Neural progenitor cell (in vitro differentiated cells): ENCODE results near the gene ZNF513. TPM values are rescaled to one million over a fixed set of nuclear protein-coding genes. Genes with fewer than 3 reads are reported as not detected.
A peak's percentile ranks its signal among the peaks of the same experiment; 100 is the strongest.

Source experiments
- DNase-seq: peaks from one replicate; pipeline ENCODE4 v3.0.0-alpha.2; 2016; ENCODE audit warnings: low spot score
- H2AFZ ChIP-seq: fragments of 200-600 bp; sonication (generic); replicated peaks from 2 replicates; pipeline ENCODE4 v1.6.1; 2016; ENCODE audit warnings: antibody characterized with exemption
- H3F3A ChIP-seq: fragments of 200-600 bp; sonication (generic); 2 replicates; pipeline ENCODE4 v1.6.1; 2016; ENCODE audit warnings: antibody characterized with exemption, low read depth
- H3K27ac ChIP-seq: fragments of 200-600 bp; sonication (generic); 2 replicates; pipeline ENCODE4 v1.5.1; 2016; ENCODE audit warnings: mild to moderate bottlenecking
- H3K27me3 ChIP-seq: fragments of 200-600 bp; sonication (generic); 2 replicates; pipeline ENCODE4 v1.6.1; 2016; ENCODE audit warnings: mild to moderate bottlenecking, moderate library complexity
- H3K36me3 ChIP-seq: fragments of 200-600 bp; sonication (generic); 2 replicates; pipeline ENCODE4 v1.5.1; 2016
- H3K4me1 ChIP-seq: fragments of 200-600 bp; sonication (generic); 2 replicates; pipeline ENCODE4 v1.6.1; 2016; ENCODE audit warnings: mixed run types
- H3K4me2 ChIP-seq: fragments of 200-600 bp; sonication (generic); 2 replicates; pipeline ENCODE4 v1.6.1; 2016
- H3K4me3 ChIP-seq: fragments of 200-600 bp; sonication (generic); 2 replicates; pipeline ENCODE4 v1.5.1; 2016
- H3K79me2 ChIP-seq: fragments of 200-600 bp; sonication (generic); 2 replicates; pipeline ENCODE4 v1.6.1; 2016; ENCODE audit warnings: low read depth
- H3K9ac ChIP-seq: fragments of 200-600 bp; sonication (generic); 2 replicates; pipeline ENCODE4 v1.6.1; 2016
- H3K9me3 ChIP-seq: fragments of 200-600 bp; sonication (generic); 2 replicates; pipeline ENCODE4 v1.5.1; 2016; ENCODE audit warnings: low read depth
- H4K20me1 ChIP-seq: fragments of 200-600 bp; sonication (generic); 2 replicates; pipeline ENCODE4 v1.6.1; 2016; ENCODE audit warnings: low read depth
- H3K27ac Mint-ChIP-seq: 3 replicates; pipeline ENCODE4 v1.8.0; 2021; ENCODE audit warnings: mixed read lengths
- H3K27me3 Mint-ChIP-seq: 2 replicates; pipeline ENCODE4 v1.8.0; 2022; ENCODE audit warnings: low read depth, mild to moderate bottlenecking, inconsistent platforms, moderate library complexity, mixed read lengths; ENCODE audit not compliant: insufficient read depth
- H3K36me3 Mint-ChIP-seq: 3 replicates; pipeline ENCODE4 v1.8.0; 2021; ENCODE audit warnings: mixed read lengths
- H3K4me1 Mint-ChIP-seq: 3 replicates; pipeline ENCODE4 v1.8.0; 2021; ENCODE audit warnings: mixed read lengths
- H3K4me3 Mint-ChIP-seq: 3 replicates; pipeline ENCODE4 v1.8.0; 2021; ENCODE audit warnings: mild to moderate bottlenecking, moderate library complexity, mixed read lengths
- H3K9me3 Mint-ChIP-seq: 3 replicates; pipeline ENCODE4 v1.8.0; 2020; ENCODE audit warnings: mixed read lengths
- EZH2 ChIP-seq: fragments of 200-600 bp; sonication (generic); IDR thresholded peaks from 2 replicates; pipeline ENCODE4 v1.6.1; 2017; ENCODE audit warnings: antibody characterized with exemption, mild to moderate bottlenecking, moderate library complexity
- EZH2phosphoT487 ChIP-seq: fragments of 200-600 bp; sonication (generic); IDR thresholded peaks from 2 replicates; pipeline ENCODE4 v1.6.1; 2017; ENCODE audit warnings: antibody characterized with exemption
- total RNA-seq: library from RNA; depleted of rRNA; stranded (reverse); fragments of >200 nt; gene quantifications from 2 replicates; pipeline ENCODE4 v1.2.3, GENCODE V29; 2015; ENCODE audit warnings: low replicate concordance
- TF ChIP-seq, protein P1 (sequence below): fragments of 200-600 bp; sonication (generic); IDR thresholded peaks from 2 replicates; pipeline ENCODE4 v1.5.1; 2017; ENCODE audit warnings: antibody characterized with exemption, mild to moderate bottlenecking

Gene ZNF513
- total RNA-seq, 1 donor from 2014 or later = 6.1 TPM

DNA sequence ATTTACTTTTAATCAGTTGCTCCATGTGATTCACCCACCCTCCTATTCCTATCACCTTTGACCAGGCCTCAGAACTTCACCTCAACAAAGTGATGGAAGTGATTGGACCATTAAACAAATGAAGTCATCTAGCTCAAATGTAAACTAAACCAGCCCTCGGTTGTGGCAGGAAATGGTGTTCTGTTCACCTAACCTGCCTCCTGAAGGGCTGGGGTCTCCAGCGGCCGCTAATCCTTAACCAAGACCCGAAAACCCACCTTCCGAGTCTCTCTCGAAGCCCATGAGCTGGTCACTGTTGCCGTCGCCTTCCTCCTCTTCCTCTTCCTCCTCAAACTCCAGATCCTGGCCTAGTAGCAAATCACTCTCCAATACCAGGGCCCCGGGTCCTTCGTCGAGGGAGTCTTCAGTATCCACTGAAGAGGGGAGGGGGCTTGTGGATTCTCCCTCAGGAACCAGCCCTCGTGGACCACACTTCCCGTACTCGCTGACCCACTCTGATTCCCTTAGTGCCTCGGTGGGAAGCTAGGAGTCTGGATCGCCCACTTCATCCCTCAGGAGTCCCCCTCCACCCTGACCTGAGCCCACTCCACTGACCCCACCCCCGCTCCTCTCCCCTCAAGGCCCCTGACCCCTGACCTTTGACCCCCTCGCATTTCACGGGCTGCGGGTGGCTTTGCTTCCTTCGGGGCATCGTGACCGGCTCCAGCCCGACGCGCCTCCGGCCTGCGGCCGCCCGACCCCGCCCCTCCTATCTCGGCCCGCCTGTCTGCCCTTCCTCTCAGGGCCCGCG lies 503 bp downstream of the ZNF513 start:
- H3K36me3 Mint-ChIP-seq = peaks cover 26% of the 10 kb centered on the region
- H3K36me3 ChIP-seq = no peaks in the 10 kb centered on the region

DNA sequence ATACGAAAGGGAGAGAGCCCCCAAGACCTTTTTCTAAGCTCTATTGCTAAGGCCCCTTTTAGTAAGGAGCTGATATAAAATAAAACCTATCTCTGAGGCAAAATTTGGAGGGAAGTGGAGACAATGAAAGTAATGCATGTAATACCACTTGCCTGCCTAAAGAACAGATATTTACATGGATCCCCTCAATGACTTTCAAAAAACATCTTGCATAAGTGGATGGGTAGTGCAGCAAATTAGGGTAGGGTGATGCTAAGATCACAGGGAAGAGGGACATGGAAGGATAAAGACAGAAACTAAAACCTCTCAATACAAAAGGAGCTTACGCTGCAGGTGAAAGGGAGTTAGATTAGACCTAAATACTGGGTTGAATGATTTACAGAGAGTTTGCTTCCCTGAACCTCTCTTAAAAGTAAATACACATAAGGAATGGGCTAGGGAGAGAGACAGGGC lies 1.1 kb downstream of the ZNF513 start:
- TF ChIP-seq, protein P1, sequence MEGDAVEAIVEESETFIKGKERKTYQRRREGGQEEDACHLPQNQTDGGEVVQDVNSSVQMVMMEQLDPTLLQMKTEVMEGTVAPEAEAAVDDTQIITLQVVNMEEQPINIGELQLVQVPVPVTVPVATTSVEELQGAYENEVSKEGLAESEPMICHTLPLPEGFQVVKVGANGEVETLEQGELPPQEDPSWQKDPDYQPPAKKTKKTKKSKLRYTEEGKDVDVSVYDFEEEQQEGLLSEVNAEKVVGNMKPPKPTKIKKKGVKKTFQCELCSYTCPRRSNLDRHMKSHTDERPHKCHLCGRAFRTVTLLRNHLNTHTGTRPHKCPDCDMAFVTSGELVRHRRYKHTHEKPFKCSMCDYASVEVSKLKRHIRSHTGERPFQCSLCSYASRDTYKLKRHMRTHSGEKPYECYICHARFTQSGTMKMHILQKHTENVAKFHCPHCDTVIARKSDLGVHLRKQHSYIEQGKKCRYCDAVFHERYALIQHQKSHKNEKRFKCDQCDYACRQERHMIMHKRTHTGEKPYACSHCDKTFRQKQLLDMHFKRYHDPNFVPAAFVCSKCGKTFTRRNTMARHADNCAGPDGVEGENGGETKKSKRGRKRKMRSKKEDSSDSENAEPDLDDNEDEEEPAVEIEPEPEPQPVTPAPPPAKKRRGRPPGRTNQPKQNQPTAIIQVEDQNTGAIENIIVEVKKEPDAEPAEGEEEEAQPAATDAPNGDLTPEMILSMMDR = no peak
- TF ChIP-seq EZH2phosphoT487 = no peak
- TF ChIP-seq EZH2 = no peak
- Mint-ChIP-seq H3K4me1 (peaks cover 24% of the 10 kb centered on the region), H3K36me3 (peaks cover 28% of the 10 kb centered on the region), H3K27me3 (peaks cover 14% of the 10 kb centered on the region), H3K4me3 (peak overlapping the region; percentile 96), H3K27ac (peak overlapping the region; percentile 94), H3K9me3 (no peaks in the 10 kb centered on the region)
- Histone ChIP-seq H2AFZ (no peak overlapping the region), H3K36me3 (no peaks in the 10 kb centered on the region), H3K4me3 (peak overlapping the region; percentile 61), H3K79me2 (peaks cover 23% of the 10 kb centered on the region), H4K20me1 (no peaks in the 10 kb centered on the region), H3K4me1 (peaks cover 8% of the 10 kb centered on the region), H3K9me3 (no peaks in the 10 kb centered on the region), H3K9ac (peak overlapping the region; percentile 47), H3F3A (peaks cover 47% of the 10 kb centered on the region), H3K4me2 (peak overlapping the region; percentile 84), H3K27ac (peak overlapping the region; percentile 95), H3K27me3 (no peaks in the 10 kb centered on the region)
- no peak for DNase-seq

More for the DNA sequence above, 503 bp downstream of the ZNF513 start:
- Histone ChIP-seq H3K4me1 (peaks cover 8% of the 10 kb centered on the region), H3K79me2 (peaks cover 23% of the 10 kb centered on the region), H3K4me3 (peak overlapping the region; percentile 61), H2AFZ (no peak overlapping the region), H4K20me1 (no peaks in the 10 kb centered on the region), H3K9me3 (no peaks in the 10 kb centered on the region), H3K27ac (peak overlapping the region; percentile 95), H3K27me3 (no peaks in the 10 kb centered on the region), H3F3A (peaks cover 47% of the 10 kb centered on the region), H3K9ac (peak overlapping the region; percentile 47), H3K4me2 (peak overlapping the region; percentile 84)
- Mint-ChIP-seq H3K27me3 (peaks cover 14% of the 10 kb centered on the region), H3K27ac (peak overlapping the region; percentile 94), H3K9me3 (no peaks in the 10 kb centered on the region), H3K4me1 (peaks cover 24% of the 10 kb centered on the region), H3K4me3 (peak overlapping the region; percentile 96)
- TF ChIP-seq EZH2phosphoT487 = no peak
- no peak for TF ChIP-seq EZH2
- TF ChIP-seq, protein P1 = no peak
- no peak for DNase-seq

- Mint-ChIP-seq H3K27ac (peak overlapping the region; percentile 14), H3K9me3 (no peaks in the 10 kb centered on the region), H3K36me3 (peaks cover 28% of the 10 kb centered on the region), H3K4me1 (peaks cover 24% of the 10 kb centered on the region), H3K27me3 (peaks cover 14% of the 10 kb centered on the region), H3K4me3 (peak overlapping the region; percentile 96)
- TF ChIP-seq EZH2phosphoT487 (no peak), EZH2 (no peak)
- TF ChIP-seq, protein P1 = no peak
- Histone ChIP-seq H3K4me2 (peak overlapping the region; percentile 84), H4K20me1 (no peaks in the 10 kb centered on the region), H3K4me1 (peaks cover 8% of the 10 kb centered on the region), H3K79me2 (peaks cover 23% of the 10 kb centered on the region), H3K27me3 (no peaks in the 10 kb centered on the region), H3K36me3 (no peaks in the 10 kb centered on the region), H3K27ac (peak overlapping the region; percentile 29), H3K9ac (peak overlapping the region; percentile 47), H3F3A (peaks cover 51% of the 10 kb centered on the region), H3K9me3 (no peaks in the 10 kb centered on the region), H3K4me3 (peak overlapping the region; percentile 61), H2AFZ (no peak overlapping the region)
- DNase-seq = no peak
These were observed 1.7 kb downstream of the ZNF513 start for GRCh38 chr2:27378809-27379290.
